PC-9 (cell line): ENCODE data around the gene CNTN1.

Experiments
- EZH2 ChIP-seq: fragments of 200-600 bp; sonication (generic); IDR thresholded peaks from 2 replicates; pipeline ENCODE4 v1.8.0; 2017; ENCODE audit warnings: antibody characterized with exemption, low read depth
- TF ChIP-seq, protein P1 (sequence below): fragments of 200-600 bp; sonication (generic); conservative IDR thresholded peaks from 2 replicates; pipeline ENCODE4 v1.6.1; 2017; ENCODE audit warnings: mixed run types, antibody characterized with exemption, mild to moderate bottlenecking, moderate library complexity

DNA sequence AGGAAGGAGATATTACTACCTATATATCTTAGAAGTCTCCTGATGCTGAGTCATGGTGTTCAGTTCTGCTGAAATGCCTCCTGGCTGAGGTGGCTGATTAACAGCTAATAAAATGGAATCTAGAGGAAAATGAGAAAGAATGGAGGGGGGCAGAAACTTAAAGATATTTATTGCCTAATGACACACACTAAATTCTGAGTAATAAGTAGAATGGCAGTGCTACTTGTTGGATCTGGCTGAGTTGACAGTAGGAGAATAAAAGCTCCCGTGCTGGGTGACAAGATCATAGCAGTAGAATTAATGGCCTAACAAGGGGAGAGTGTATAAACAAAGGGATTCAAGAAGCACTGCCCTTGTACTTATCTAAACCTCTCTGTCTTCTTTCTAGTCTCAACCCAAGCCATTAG lies 137.5 kb downstream of the CNTN1 start:
- TF ChIP-seq, protein P1, sequence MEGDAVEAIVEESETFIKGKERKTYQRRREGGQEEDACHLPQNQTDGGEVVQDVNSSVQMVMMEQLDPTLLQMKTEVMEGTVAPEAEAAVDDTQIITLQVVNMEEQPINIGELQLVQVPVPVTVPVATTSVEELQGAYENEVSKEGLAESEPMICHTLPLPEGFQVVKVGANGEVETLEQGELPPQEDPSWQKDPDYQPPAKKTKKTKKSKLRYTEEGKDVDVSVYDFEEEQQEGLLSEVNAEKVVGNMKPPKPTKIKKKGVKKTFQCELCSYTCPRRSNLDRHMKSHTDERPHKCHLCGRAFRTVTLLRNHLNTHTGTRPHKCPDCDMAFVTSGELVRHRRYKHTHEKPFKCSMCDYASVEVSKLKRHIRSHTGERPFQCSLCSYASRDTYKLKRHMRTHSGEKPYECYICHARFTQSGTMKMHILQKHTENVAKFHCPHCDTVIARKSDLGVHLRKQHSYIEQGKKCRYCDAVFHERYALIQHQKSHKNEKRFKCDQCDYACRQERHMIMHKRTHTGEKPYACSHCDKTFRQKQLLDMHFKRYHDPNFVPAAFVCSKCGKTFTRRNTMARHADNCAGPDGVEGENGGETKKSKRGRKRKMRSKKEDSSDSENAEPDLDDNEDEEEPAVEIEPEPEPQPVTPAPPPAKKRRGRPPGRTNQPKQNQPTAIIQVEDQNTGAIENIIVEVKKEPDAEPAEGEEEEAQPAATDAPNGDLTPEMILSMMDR: no peak
- TF ChIP-seq EZH2: no peak
